Liver (tissue), 9 donors: Measurements from ENCODE around the gene PTK6. TPM values are rescaled to one million over a fixed set of nuclear protein-coding genes. Genes with fewer than 3 reads are reported as not detected.

Experiments used
- DNase-seq: peaks from one replicate; pipeline ENCODE4 v3.0.0-alpha.2; 2017; ENCODE audit warnings: low spot score
- H3K27ac ChIP-seq, 2 donors: one replicate each; pipeline ENCODE4 v1.7.0; 2013; ENCODE audit warnings: inconsistent platforms in 2 of 2, low read length in 2 of 2, control low read depth in 1 of 2, low read depth in 1 of 2, mild to moderate bottlenecking in 1 of 2
- H3K27me3 ChIP-seq, 4 donors: one replicate each; pipeline versions ENCODE4 v1.6.1 to v1.7.0; 2013; ENCODE audit warnings: low read length in 3 of 4, inconsistent platforms in 1 of 4, mild to moderate bottlenecking in 1 of 4, moderate library complexity in 1 of 4; ENCODE audit not compliant: control insufficient read depth in 4 of 4, insufficient read depth in 4 of 4
- H3K36me3 ChIP-seq, 4 donors: one replicate each; pipeline versions ENCODE4 v1.6.1 to v1.7.0; 2013; ENCODE audit warnings: low read length in 3 of 4, mild to moderate bottlenecking in 3 of 4, low read depth in 1 of 4, moderate library complexity in 1 of 4; ENCODE audit not compliant: control insufficient read depth in 4 of 4, insufficient read depth in 3 of 4
- H3K4me1 ChIP-seq, 4 donors: one replicate each; pipeline versions ENCODE4 v1.6.1 to v1.7.0; 2013; ENCODE audit warnings: low read length in 3 of 4, mild to moderate bottlenecking in 3 of 4, moderate library complexity in 1 of 4; ENCODE audit not compliant: control insufficient read depth in 4 of 4, insufficient read depth in 4 of 4
- H3K4me3 ChIP-seq, 3 donors: one replicate each; pipeline versions ENCODE4 v1.6.1 to v1.7.0; 2013; ENCODE audit warnings: low read length in 3 of 3, control low read depth in 1 of 3, low read depth in 1 of 3, mild to moderate bottlenecking in 1 of 3
- H3K9ac ChIP-seq, 2 donors: one replicate each; pipeline ENCODE4 v1.7.0; 2013; ENCODE audit warnings: low read length in 2 of 2, mild to moderate bottlenecking in 2 of 2, moderate library complexity in 2 of 2, control low read depth in 1 of 2, low read depth in 1 of 2
- H3K9me3 ChIP-seq, 4 donors: one replicate each; pipeline versions ENCODE4 v1.6.1 to v1.7.0; 2013; ENCODE audit warnings: low read length in 3 of 4; ENCODE audit not compliant: control insufficient read depth in 4 of 4
- EGR1 ChIP-seq, 2 donors: IDR thresholded peaks; 2 replicates each; pipeline ENCODE4 v1.6.1; 2016 to 2018; ENCODE audit warnings: antibody characterized with exemption in 2 of 2, low read depth in 2 of 2
- FOXA1 ChIP-seq: IDR thresholded peaks from 2 replicates; pipeline ENCODE4 v1.6.1; 2016; ENCODE audit warnings: antibody characterized with exemption
- FOXA2 ChIP-seq: IDR thresholded peaks from 2 replicates; pipeline ENCODE4 v1.6.1; 2016; ENCODE audit warnings: antibody characterized with exemption
- GABPA ChIP-seq, 2 donors: IDR thresholded peaks in 1 of 2; conservative IDR thresholded peaks in 1 of 2; 2 replicates each; pipeline ENCODE4 v1.6.1; 2016; ENCODE audit warnings: antibody characterized with exemption in 2 of 2, mild to moderate bottlenecking in 1 of 2, moderate library complexity in 1 of 2
- JUND ChIP-seq, 2 donors: IDR thresholded peaks; 2 replicates each; pipeline ENCODE4 v1.6.1; 2016; ENCODE audit warnings: antibody characterized with exemption in 2 of 2
- NR2F2 ChIP-seq: IDR thresholded peaks from 2 replicates; pipeline ENCODE4 v1.6.1; 2016; ENCODE audit warnings: antibody characterized with exemption
- RAD21 ChIP-seq, 2 donors: IDR thresholded peaks; 2 replicates each; pipeline ENCODE4 v1.6.1; 2016; ENCODE audit warnings: antibody characterized with exemption in 2 of 2, mild to moderate bottlenecking in 2 of 2
- SP1 ChIP-seq: IDR thresholded peaks from 2 replicates; pipeline ENCODE4 v1.6.1; 2018; ENCODE audit warnings: antibody characterized with exemption, mild to moderate bottlenecking
- YY1 ChIP-seq: IDR thresholded peaks from 2 replicates; pipeline ENCODE4 v1.6.1; 2016; ENCODE audit warnings: antibody characterized with exemption, mild to moderate bottlenecking
- WGBS: extraction: QIAGEN DNeasy Blood & Tissue Kit; methylation state at CpG from one replicate; pipeline ENCODE4 v1.1.7; 2013; 5-methylcytosine and 5-hydroxymethylcytosine counted together
- polyA plus RNA-seq, 2 donors: library from polyadenylated mRNA; stranded (reverse) in 1 of 2; unstranded in 1 of 2; fragments of 200-250 nt in 1 of 2; fragments of >200 nt in 1 of 2; fragmentation: Nextera tagmentation in 1 of 2; extraction: Ambion mirVana in 1 of 2; gene quantifications; one replicate each; pipeline versions ENCODE4 v1.2.1 to v1.2.3, GENCODE V29; 2013 to 2015
- total RNA-seq, 2 donors: library from RNA; depleted of rRNA; stranded (reverse); fragments of >200 nt; gene quantifications; one replicate each; pipeline ENCODE4 v1.2.3, GENCODE V29; 2014
- TF ChIP-seq, protein P1 (sequence below): IDR thresholded peaks from 2 replicates; pipeline ENCODE4 v1.6.1; 2016; ENCODE audit warnings: antibody characterized with exemption
- TF ChIP-seq, protein P2 (sequence below): IDR thresholded peaks from 2 replicates; pipeline ENCODE4 v1.6.1; 2016; ENCODE audit warnings: antibody characterized with exemption
- TF ChIP-seq, protein P3 (sequence below): fragments of 150-350 bp; IDR thresholded peaks from 2 replicates; pipeline ENCODE4 v1.5.1; 2017; ENCODE audit warnings: improper control_type of control experiment, low read depth, low read length; ENCODE audit not compliant: missing input control
- TF ChIP-seq, protein P4 (sequence below): IDR thresholded peaks from 2 replicates; pipeline ENCODE4 v1.6.1; 2016; ENCODE audit warnings: antibody characterized with exemption
- TF ChIP-seq, protein P5 (sequence below): IDR thresholded peaks from 2 replicates; pipeline ENCODE4 v1.6.1; 2016; ENCODE audit warnings: antibody characterized with exemption, mild to moderate bottlenecking
- donor health status: healthy.
- donor health status: healthy.
- donor health status: healthy.
- donor health status: healthy.
- donor health status: healthy.

PTK6 gene
- total and polyA plus RNA-seq, 4 donors = 0.05 to 1.2 (median 0.23) TPM

DNA sequence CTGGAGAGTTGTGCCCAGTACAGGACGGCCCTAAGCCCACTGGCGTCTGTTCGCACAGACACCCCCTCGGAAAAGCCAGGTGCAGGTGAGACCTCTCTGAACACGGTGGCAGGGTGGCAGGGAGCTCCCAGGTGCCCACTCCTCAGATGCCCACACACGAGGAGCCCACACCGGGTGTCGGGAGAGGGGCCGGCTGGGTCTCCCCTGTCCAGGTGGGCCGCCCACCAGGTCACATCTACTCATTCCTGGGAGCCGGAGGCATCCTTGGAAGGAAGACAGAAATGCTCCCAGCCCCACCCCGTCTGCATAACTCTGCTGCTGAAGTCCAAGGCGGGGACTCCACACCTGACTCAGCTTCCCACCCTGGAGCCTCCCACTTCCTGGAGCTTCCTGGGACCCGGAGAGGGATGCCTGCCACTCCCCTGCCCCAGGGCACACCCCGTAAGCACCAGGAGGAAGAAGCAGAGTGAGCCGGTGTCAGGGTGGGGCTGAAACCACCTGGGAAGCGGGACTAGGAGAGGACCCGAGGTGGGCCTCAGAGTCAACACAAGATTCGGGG, 7.9 kb upstream of the PTK6 start:
- TF ChIP-seq, protein P1, sequence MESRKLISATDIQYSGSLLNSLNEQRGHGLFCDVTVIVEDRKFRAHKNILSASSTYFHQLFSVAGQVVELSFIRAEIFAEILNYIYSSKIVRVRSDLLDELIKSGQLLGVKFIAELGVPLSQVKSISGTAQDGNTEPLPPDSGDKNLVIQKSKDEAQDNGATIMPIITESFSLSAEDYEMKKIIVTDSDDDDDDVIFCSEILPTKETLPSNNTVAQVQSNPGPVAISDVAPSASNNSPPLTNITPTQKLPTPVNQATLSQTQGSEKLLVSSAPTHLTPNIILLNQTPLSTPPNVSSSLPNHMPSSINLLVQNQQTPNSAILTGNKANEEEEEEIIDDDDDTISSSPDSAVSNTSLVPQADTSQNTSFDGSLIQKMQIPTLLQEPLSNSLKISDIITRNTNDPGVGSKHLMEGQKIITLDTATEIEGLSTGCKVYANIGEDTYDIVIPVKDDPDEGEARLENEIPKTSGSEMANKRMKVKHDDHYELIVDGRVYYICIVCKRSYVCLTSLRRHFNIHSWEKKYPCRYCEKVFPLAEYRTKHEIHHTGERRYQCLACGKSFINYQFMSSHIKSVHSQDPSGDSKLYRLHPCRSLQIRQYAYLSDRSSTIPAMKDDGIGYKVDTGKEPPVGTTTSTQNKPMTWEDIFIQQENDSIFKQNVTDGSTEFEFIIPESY = no peak
- TF ChIP-seq SP1 = no peak
- TF ChIP-seq NR2F2 = no peak
- TF ChIP-seq YY1 = no peak
- no peak for TF ChIP-seq JUND (IDR thresholded peaks at IDR 0.05)
- TF ChIP-seq, protein P2, sequence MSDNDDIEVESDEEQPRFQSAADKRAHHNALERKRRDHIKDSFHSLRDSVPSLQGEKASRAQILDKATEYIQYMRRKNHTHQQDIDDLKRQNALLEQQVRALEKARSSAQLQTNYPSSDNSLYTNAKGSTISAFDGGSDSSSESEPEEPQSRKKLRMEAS = no peak
- no peak for TF ChIP-seq FOXA2
- no peak for TF ChIP-seq FOXA1
- TF ChIP-seq, protein P3, sequence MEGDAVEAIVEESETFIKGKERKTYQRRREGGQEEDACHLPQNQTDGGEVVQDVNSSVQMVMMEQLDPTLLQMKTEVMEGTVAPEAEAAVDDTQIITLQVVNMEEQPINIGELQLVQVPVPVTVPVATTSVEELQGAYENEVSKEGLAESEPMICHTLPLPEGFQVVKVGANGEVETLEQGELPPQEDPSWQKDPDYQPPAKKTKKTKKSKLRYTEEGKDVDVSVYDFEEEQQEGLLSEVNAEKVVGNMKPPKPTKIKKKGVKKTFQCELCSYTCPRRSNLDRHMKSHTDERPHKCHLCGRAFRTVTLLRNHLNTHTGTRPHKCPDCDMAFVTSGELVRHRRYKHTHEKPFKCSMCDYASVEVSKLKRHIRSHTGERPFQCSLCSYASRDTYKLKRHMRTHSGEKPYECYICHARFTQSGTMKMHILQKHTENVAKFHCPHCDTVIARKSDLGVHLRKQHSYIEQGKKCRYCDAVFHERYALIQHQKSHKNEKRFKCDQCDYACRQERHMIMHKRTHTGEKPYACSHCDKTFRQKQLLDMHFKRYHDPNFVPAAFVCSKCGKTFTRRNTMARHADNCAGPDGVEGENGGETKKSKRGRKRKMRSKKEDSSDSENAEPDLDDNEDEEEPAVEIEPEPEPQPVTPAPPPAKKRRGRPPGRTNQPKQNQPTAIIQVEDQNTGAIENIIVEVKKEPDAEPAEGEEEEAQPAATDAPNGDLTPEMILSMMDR = no peak
- TF ChIP-seq EGR1 (IDR thresholded peaks at IDR 0.05; ENCODE audit: low read depth in 2 of 2) = no peak
- TF ChIP-seq, protein P4, sequence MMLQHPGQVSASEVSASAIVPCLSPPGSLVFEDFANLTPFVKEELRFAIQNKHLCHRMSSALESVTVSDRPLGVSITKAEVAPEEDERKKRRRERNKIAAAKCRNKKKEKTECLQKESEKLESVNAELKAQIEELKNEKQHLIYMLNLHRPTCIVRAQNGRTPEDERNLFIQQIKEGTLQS = no peak
- TF ChIP-seq RAD21 (IDR thresholded peaks at IDR 0.05) = no peak
- TF ChIP-seq, protein P5, sequence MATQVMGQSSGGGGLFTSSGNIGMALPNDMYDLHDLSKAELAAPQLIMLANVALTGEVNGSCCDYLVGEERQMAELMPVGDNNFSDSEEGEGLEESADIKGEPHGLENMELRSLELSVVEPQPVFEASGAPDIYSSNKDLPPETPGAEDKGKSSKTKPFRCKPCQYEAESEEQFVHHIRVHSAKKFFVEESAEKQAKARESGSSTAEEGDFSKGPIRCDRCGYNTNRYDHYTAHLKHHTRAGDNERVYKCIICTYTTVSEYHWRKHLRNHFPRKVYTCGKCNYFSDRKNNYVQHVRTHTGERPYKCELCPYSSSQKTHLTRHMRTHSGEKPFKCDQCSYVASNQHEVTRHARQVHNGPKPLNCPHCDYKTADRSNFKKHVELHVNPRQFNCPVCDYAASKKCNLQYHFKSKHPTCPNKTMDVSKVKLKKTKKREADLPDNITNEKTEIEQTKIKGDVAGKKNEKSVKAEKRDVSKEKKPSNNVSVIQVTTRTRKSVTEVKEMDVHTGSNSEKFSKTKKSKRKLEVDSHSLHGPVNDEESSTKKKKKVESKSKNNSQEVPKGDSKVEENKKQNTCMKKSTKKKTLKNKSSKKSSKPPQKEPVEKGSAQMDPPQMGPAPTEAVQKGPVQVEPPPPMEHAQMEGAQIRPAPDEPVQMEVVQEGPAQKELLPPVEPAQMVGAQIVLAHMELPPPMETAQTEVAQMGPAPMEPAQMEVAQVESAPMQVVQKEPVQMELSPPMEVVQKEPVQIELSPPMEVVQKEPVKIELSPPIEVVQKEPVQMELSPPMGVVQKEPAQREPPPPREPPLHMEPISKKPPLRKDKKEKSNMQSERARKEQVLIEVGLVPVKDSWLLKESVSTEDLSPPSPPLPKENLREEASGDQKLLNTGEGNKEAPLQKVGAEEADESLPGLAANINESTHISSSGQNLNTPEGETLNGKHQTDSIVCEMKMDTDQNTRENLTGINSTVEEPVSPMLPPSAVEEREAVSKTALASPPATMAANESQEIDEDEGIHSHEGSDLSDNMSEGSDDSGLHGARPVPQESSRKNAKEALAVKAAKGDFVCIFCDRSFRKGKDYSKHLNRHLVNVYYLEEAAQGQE = no peak
- TF ChIP-seq GABPA (IDR thresholded peaks at IDR 0.05 in 1 of 2, conservative IDR thresholded peaks at IDR 0.05 in 1 of 2) = no peak
- WGBS = 71% methylated on average over 19 of the region's 19 CpGs
- H3K9me3 ChIP-seq = no peaks in the 10 kb centered on the region
- H3K27ac ChIP-seq = no peak overlapping the region
- DNase-seq = no peak
- no peak overlapping the region for H3K4me3 ChIP-seq
- H3K36me3 ChIP-seq = no peaks in the 10 kb centered on the region
- H3K9ac ChIP-seq = no peak overlapping the region
- no peaks in the 10 kb centered on the region for H3K4me1 ChIP-seq
- peaks cover 0 to 2% (median 0%) of the 10 kb centered on the region in 4 donors for H3K27me3 ChIP-seq
